ENCODE measurements around the gene PBOV1.

Gene PBOV1

DNA sequence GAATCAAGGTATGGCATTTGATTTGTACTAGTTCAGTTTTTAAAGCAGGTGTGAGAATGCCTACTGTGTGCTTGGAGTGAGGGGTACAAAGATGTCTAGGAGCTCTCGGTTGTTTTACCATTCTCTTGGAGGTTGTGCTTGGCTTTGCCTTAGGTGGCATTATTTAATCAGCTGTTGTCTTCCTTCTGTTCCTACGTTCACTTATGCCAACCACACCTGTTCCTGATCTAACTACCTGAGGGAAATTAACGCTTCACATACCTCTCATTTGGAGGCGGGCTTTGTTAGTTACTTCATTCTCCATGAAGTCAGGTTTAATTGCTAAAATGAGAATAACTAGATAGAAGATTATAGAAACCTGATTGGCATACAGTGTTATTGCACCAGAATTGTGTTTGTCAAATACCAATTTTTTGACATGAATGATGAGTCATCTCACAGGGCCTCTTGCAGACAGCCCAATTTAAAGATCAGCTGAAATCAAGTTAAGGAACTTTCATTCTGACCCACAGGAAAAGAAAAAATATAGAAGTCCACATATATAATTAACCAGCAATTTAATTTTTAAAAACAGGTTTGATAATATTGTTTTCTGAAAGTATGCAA is 24.8 kb upstream of the PBOV1 start:
- H3K27ac Mint-ChIP-seq: no peak overlapping the region
- no peaks in the 10 kb centered on the region for H3K4me1 Mint-ChIP-seq
- H3K36me3 Mint-ChIP-seq: no peaks in the 10 kb centered on the region
- H3K9me3 Mint-ChIP-seq: no peaks in the 10 kb centered on the region
- H3K4me3 Mint-ChIP-seq: no peak overlapping the region
- H3K27me3 Mint-ChIP-seq: peaks cover 3% of the 10 kb centered on the region

GRCh38 chr6:138241934-138242333 is 23.6 kb upstream of the PBOV1 start:
- Mint-ChIP-seq H3K9me3 (no peaks in the 10 kb centered on the region), H3K27me3 (peaks cover 3% of the 10 kb centered on the region), H3K36me3 (no peaks in the 10 kb centered on the region), H3K27ac (no peak overlapping the region), H3K4me3 (no peak overlapping the region), H3K4me1 (no peaks in the 10 kb centered on the region)

- Mint-ChIP-seq H3K9me3 (no peaks in the 10 kb centered on the region), H3K27me3 (peaks cover 3% of the 10 kb centered on the region), H3K36me3 (no peaks in the 10 kb centered on the region), H3K4me3 (no peak overlapping the region), H3K4me1 (no peaks in the 10 kb centered on the region), H3K27ac (no peak overlapping the region)
These were observed 23.1 kb upstream of the PBOV1 start for GRCh38 chr6:138241381-138241780.

GRCh38 chr6:138240476-138241245 is 22.4 kb upstream of the PBOV1 start:
- Mint-ChIP-seq H3K4me1 (no peaks in the 10 kb centered on the region), H3K4me3 (no peak overlapping the region), H3K36me3 (no peaks in the 10 kb centered on the region), H3K27ac (no peak overlapping the region), H3K9me3 (no peaks in the 10 kb centered on the region), H3K27me3 (peaks cover 3% of the 10 kb centered on the region)

DNA sequence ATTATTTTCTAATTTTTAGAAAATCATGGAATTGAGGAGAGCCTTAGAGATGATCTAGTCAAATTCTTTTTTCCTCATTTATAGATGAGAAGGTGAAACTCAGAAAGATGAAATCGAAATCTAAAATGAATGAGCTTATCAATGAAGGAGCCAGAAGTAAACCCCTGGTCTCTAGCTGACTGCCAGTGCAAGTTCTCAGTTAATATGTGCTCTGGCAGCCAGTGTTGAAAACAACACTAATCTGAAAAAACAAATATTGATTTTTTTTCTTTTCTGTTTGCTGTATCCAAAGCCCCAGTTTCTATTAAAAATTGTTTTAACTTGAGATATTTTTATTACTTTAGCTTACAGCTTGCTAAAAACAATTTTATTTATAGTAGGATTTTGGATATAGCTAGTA is 21.5 kb upstream of the PBOV1 start:
- H3K27ac Mint-ChIP-seq: no peak overlapping the region
- H3K36me3 Mint-ChIP-seq: no peaks in the 10 kb centered on the region
- H3K27me3 Mint-ChIP-seq: peaks cover 3% of the 10 kb centered on the region
- H3K4me1 Mint-ChIP-seq: no peaks in the 10 kb centered on the region
- no peak overlapping the region for H3K4me3 Mint-ChIP-seq
- H3K9me3 Mint-ChIP-seq: no peaks in the 10 kb centered on the region

- Mint-ChIP-seq H3K27me3 (peaks cover 9% of the 10 kb centered on the region), H3K9me3 (no peaks in the 10 kb centered on the region), H3K4me1 (no peaks in the 10 kb centered on the region), H3K27ac (no peak overlapping the region), H3K4me3 (no peak overlapping the region), H3K36me3 (no peaks in the 10 kb centered on the region)
These were observed 20.1 kb upstream of the PBOV1 start for GRCh38 chr6:138238368-138238767.

- Mint-ChIP-seq H3K36me3 (no peaks in the 10 kb centered on the region), H3K4me3 (no peak overlapping the region), H3K27ac (no peak overlapping the region), H3K4me1 (no peaks in the 10 kb centered on the region), H3K27me3 (peaks cover 10% of the 10 kb centered on the region), H3K9me3 (no peaks in the 10 kb centered on the region)
These were observed 19.2 kb upstream of the PBOV1 start for GRCh38 chr6:138237463-138237862.

DNA sequence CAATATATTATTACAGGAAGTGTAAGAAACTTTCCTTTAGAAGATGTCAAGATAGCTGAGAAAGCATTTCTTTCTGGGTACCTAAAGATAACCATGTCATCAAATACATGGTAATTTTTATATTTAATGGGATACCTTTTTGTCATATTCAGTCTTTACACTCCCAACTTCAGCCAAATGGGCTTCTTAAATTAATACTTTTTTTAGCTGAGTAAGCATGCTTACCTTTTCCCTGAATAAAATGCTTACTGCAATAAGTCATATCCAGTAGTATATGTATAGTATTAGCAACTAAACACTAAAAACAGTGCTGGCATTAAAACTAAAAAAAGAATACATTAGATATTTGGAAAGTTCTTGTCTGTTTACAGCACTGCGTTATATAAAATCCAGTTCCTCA is 17.4 kb upstream of the PBOV1 start:
- no peaks in the 10 kb centered on the region for H3K9me3 Mint-ChIP-seq
- H3K27ac Mint-ChIP-seq: no peak overlapping the region

DNA sequence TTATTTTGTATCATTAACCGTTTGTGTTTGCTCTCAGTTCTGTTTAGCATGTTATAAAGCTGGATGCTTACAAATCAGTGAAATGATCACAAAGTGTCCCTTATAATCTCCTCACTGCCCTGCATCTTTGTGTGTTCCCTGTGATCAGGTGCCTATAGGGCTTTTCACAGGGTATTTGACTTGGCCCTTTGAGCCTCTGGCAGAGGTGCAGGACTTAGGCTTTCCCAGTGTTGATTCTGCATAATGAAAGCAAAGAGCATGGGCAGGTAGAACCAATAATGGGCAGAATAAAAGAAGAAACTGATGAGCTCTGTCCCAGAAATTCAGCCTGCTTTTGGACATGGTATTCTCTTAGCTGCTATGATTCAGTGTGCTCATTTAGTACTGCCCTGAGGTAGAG is 16.9 kb upstream of the PBOV1 start:
- Mint-ChIP-seq H3K4me3 (no peak overlapping the region), H3K9me3 (no peaks in the 10 kb centered on the region), H3K36me3 (no peaks in the 10 kb centered on the region), H3K27me3 (peaks cover 10% of the 10 kb centered on the region), H3K4me1 (no peaks in the 10 kb centered on the region), H3K27ac (no peak overlapping the region)

More for the DNA sequence above, 17.4 kb upstream of the PBOV1 start:
- H3K4me3 Mint-ChIP-seq: no peak overlapping the region
- peaks cover 10% of the 10 kb centered on the region for H3K27me3 Mint-ChIP-seq
- H3K36me3 Mint-ChIP-seq: no peaks in the 10 kb centered on the region
- H3K4me1 Mint-ChIP-seq: no peaks in the 10 kb centered on the region

- H3K27me3 Mint-ChIP-seq: peaks cover 10% of the 10 kb centered on the region
These were observed 16.1 kb upstream of the PBOV1 start for GRCh38 chr6:138234363-138234762.

GRCh38 chr6:138231381-138231886 is 13.1 kb upstream of the PBOV1 start:
- no peak overlapping the region for H3K27ac Mint-ChIP-seq
- H3K36me3 Mint-ChIP-seq: no peaks in the 10 kb centered on the region
- H3K4me3 Mint-ChIP-seq: no peak overlapping the region
- no peaks in the 10 kb centered on the region for H3K9me3 Mint-ChIP-seq
- H3K27me3 Mint-ChIP-seq: peaks cover 12% of the 10 kb centered on the region
- H3K4me1 Mint-ChIP-seq: no peaks in the 10 kb centered on the region

More at GRCh38 chr6:138234363-138234762, 16.1 kb upstream of the PBOV1 start:
- no peak overlapping the region for H3K27ac Mint-ChIP-seq
- no peaks in the 10 kb centered on the region for H3K9me3 Mint-ChIP-seq
- no peaks in the 10 kb centered on the region for H3K4me1 Mint-ChIP-seq
- no peak overlapping the region for H3K4me3 Mint-ChIP-seq
- no peaks in the 10 kb centered on the region for H3K36me3 Mint-ChIP-seq

GRCh38 chr6:138230759-138231380 is 12.6 kb upstream of the PBOV1 start:
- peaks cover 14% of the 10 kb centered on the region for H3K27me3 Mint-ChIP-seq
- H3K27ac Mint-ChIP-seq: no peak overlapping the region

DNA sequence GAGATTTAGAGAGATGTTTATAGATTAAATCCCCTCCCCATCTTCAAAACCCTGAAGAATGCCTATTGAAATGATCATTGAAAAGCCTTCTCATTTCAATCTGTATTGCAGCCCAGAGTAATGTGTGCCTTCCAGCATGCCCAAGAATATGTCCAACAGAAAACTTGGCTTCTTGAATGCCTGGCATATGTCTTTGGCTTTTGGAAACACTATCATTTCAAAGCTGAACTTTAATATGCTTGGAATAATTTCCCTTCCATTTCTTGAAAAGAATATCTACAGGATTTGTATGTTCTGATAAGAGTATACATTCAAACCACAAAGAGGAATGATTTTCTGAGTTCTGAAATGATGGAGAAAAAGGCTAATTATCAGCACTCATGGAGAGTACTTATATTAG is 11.9 kb upstream of the PBOV1 start:
- H3K4me3 Mint-ChIP-seq: no peak overlapping the region
- H3K36me3 Mint-ChIP-seq: no peaks in the 10 kb centered on the region
- H3K9me3 Mint-ChIP-seq: no peaks in the 10 kb centered on the region
- peaks cover 14% of the 10 kb centered on the region for H3K27me3 Mint-ChIP-seq
- H3K4me1 Mint-ChIP-seq: no peaks in the 10 kb centered on the region
- no peak overlapping the region for H3K27ac Mint-ChIP-seq

More at GRCh38 chr6:138230759-138231380, 12.6 kb upstream of the PBOV1 start:
- H3K9me3 Mint-ChIP-seq: no peaks in the 10 kb centered on the region
- H3K36me3 Mint-ChIP-seq: no peaks in the 10 kb centered on the region
- no peak overlapping the region for H3K4me3 Mint-ChIP-seq
- H3K4me1 Mint-ChIP-seq: no peaks in the 10 kb centered on the region

- H3K27me3 Mint-ChIP-seq: peaks cover 14% of the 10 kb centered on the region
- no peaks in the 10 kb centered on the region for H3K9me3 Mint-ChIP-seq
- H3K4me1 Mint-ChIP-seq: no peaks in the 10 kb centered on the region
- no peak overlapping the region for H3K27ac Mint-ChIP-seq
- no peaks in the 10 kb centered on the region for H3K36me3 Mint-ChIP-seq
- H3K4me3 Mint-ChIP-seq: no peak overlapping the region
These were observed 11.4 kb upstream of the PBOV1 start for GRCh38 chr6:138229663-138230179.

- Mint-ChIP-seq H3K27ac (no peak overlapping the region), H3K27me3 (peaks cover 12% of the 10 kb centered on the region), H3K4me1 (no peaks in the 10 kb centered on the region), H3K36me3 (no peaks in the 10 kb centered on the region), H3K9me3 (no peaks in the 10 kb centered on the region), H3K4me3 (no peak overlapping the region)
These were observed 10.8 kb upstream of the PBOV1 start for GRCh38 chr6:138229072-138229471.

GRCh38 chr6:138227316-138227781 is 9.1 kb upstream of the PBOV1 start:
- Mint-ChIP-seq H3K27me3 (peaks cover 7% of the 10 kb centered on the region), H3K4me1 (no peaks in the 10 kb centered on the region), H3K36me3 (no peaks in the 10 kb centered on the region), H3K4me3 (no peak overlapping the region), H3K27ac (no peak overlapping the region), H3K9me3 (no peaks in the 10 kb centered on the region)

All from activated naive CD4-positive, alpha-beta T cell treated with anti-CD3 and anti-CD28 coated beads, Interleukin-2, amount 50 U/mL, for 24 hours (primary cell).